ENCODE data around the gene POLDIP3.
"Not testable (repeated sequence)": the region's sequence is repeated elsewhere in the genome, so short reads cannot be mapped to it uniquely, and the experiment has no call there.

The POLDIP3 gene

GRCh38 chr22:42570580-42570979 is 44.1 kb downstream of the POLDIP3 start:
- H2AFZ ChIP-seq (ENCODE audit: low read length); H3K4me1 ChIP-seq (ENCODE audit: insufficient read depth, low read length, poor library complexity, severe bottlenecking); H4K20me1 ChIP-seq (ENCODE audit: insufficient read depth, low read length, poor library complexity, severe bottlenecking); H3K9me3 ChIP-seq (ENCODE audit: insufficient read depth, low read depth, low read length); H3K4me3 ChIP-seq (ENCODE audit: low read length, poor library complexity, severe bottlenecking); H3K79me2 ChIP-seq (ENCODE audit: insufficient read depth, low read length); H3K9ac ChIP-seq (ENCODE audit: low read depth, low read length, poor library complexity, severe bottlenecking); H3F3A ChIP-seq (ENCODE audit: low read depth); H3K9me2 ChIP-seq (replicated peaks; ENCODE audit: low read depth, low read length); H3K27me3 ChIP-seq (ENCODE audit: insufficient read depth, low read length, poor library complexity, severe bottlenecking); H3K36me3 ChIP-seq (ENCODE audit: insufficient read depth, low read length); H3K4me2 ChIP-seq (ENCODE audit: low read depth, low read length, poor library complexity, severe bottlenecking): not testable (repeated sequence)

DNA sequence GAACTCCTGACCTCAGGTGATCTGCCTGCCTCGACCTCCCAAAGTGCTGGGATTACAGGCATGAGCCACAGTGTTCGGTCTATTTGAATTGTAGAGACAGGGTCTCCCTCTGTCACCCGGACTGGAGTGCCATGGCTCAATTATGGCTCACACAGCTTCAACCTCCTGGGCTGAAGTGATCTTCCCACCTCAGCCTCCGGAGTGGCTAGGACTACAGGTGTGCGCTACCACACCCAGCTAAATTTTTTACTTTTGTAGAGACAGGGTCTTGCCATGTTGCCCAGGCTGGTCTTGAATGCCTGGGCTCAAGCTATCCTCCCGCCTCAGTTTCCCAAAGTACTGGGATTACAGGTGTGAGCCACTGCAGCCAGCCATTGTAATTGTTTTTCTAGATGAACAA is 46.7 kb downstream of the POLDIP3 start:
- H3K9me3 ChIP-seq (ENCODE audit: insufficient read depth, low read depth, low read length); H3K9me2 ChIP-seq (replicated peaks; ENCODE audit: low read depth, low read length); H3K4me1 ChIP-seq (ENCODE audit: insufficient read depth, low read length, poor library complexity, severe bottlenecking); H2AFZ ChIP-seq (ENCODE audit: low read length); H3K4me3 ChIP-seq (ENCODE audit: low read length, poor library complexity, severe bottlenecking); H3K9ac ChIP-seq (ENCODE audit: low read depth, low read length, poor library complexity, severe bottlenecking); H3K79me2 ChIP-seq (ENCODE audit: insufficient read depth, low read length); H3F3A ChIP-seq (ENCODE audit: low read depth); H3K27me3 ChIP-seq (ENCODE audit: insufficient read depth, low read length, poor library complexity, severe bottlenecking); H3K4me2 ChIP-seq (ENCODE audit: low read depth, low read length, poor library complexity, severe bottlenecking); H4K20me1 ChIP-seq (ENCODE audit: insufficient read depth, low read length, poor library complexity, severe bottlenecking); H3K36me3 ChIP-seq (ENCODE audit: insufficient read depth, low read length): not testable (repeated sequence)

DNA sequence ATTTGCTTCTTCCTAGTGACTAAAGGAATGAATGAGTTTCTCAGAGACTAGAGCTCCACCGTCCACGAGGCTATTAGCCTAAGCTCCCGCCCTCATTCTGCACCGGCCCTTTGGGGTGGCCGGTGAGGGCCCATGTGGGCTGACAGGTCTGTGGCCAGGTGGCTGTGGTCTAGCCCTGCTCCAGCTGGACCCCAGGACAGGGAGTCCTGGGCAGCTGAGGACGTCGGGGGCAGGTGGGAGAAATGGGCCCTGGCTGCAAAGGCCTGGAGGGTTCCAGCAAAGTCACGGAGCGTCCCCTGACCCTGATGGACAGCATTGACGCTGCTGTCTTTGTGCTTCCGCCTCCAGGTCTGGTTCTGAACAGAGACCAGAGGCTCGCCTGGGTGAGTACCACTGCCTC is 48.7 kb downstream of the POLDIP3 start:
- Histone ChIP-seq H3K79me2 (ENCODE audit: insufficient read depth, low read length) (no peaks in the 10 kb centered on the region), H2AFZ (ENCODE audit: low read length) (no peak overlapping the region), H3K4me2 (ENCODE audit: low read depth, low read length, poor library complexity, severe bottlenecking) (no peak overlapping the region), H3K27me3 (ENCODE audit: insufficient read depth, low read length, poor library complexity, severe bottlenecking) (no peaks in the 10 kb centered on the region), H3K36me3 (ENCODE audit: insufficient read depth, low read length) (no peaks in the 10 kb centered on the region), H3K4me1 (ENCODE audit: insufficient read depth, low read length, poor library complexity, severe bottlenecking) (no peaks in the 10 kb centered on the region), H3K9ac (ENCODE audit: low read depth, low read length, poor library complexity, severe bottlenecking) (no peak overlapping the region), H3K9me3 (ENCODE audit: insufficient read depth, low read depth, low read length) (no peaks in the 10 kb centered on the region), H3K9me2 (replicated peaks; ENCODE audit: low read depth, low read length) (no peaks in the 10 kb centered on the region), H4K20me1 (ENCODE audit: insufficient read depth, low read length, poor library complexity, severe bottlenecking) (no peaks in the 10 kb centered on the region), H3F3A (ENCODE audit: low read depth) (no peaks in the 10 kb centered on the region), H3K4me3 (ENCODE audit: low read length, poor library complexity, severe bottlenecking) (no peak overlapping the region)
- no peak for TF ChIP-seq CTCF (conservative IDR thresholded peaks at IDR 0.05; ENCODE audit: low read length)
- no peak for TF ChIP-seq EZH2phosphoT487 (IDR thresholded peaks at IDR 0.05; ENCODE audit: borderline replicate concordance)

DNA sequence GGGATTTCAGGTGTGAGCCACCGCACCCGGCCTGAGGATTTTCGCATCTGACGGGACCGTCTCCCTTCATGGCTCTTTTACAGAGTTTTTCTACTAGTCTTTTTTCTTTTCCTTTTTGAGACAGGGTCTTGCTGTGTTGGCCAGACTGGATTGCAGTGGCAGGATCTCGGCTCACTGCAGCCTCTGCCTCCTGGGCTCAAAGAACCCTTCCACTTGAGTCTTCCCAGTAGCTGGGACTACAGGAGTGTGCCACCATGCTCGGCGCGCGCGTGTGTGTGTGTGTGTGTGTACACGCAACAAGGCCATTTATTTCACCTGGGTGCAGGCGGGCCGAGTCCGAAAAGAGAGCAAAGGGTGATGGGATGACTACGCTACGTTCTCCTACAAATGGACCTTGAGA is 50.0 kb downstream of the POLDIP3 start:
- no peaks in the 10 kb centered on the region for H3F3A ChIP-seq (ENCODE audit: low read depth)
- no peaks in the 10 kb centered on the region for H3K9me2 ChIP-seq (replicated peaks; ENCODE audit: low read depth, low read length)
- no peaks in the 10 kb centered on the region for H3K9me3 ChIP-seq (ENCODE audit: insufficient read depth, low read depth, low read length)
- no peaks in the 10 kb centered on the region for H3K27me3 ChIP-seq (ENCODE audit: insufficient read depth, low read length, poor library complexity, severe bottlenecking)
- no peak overlapping the region for H3K4me3 ChIP-seq (ENCODE audit: low read length, poor library complexity, severe bottlenecking)
- no peak for TF ChIP-seq CTCF (conservative IDR thresholded peaks at IDR 0.05; ENCODE audit: low read length)
- no peak for TF ChIP-seq EZH2phosphoT487 (IDR thresholded peaks at IDR 0.05; ENCODE audit: borderline replicate concordance)
- H3K36me3 ChIP-seq (ENCODE audit: insufficient read depth, low read length): no peaks in the 10 kb centered on the region
- H2AFZ ChIP-seq (ENCODE audit: low read length): no peak overlapping the region
- no peaks in the 10 kb centered on the region for H4K20me1 ChIP-seq (ENCODE audit: insufficient read depth, low read length, poor library complexity, severe bottlenecking)
- H3K4me1 ChIP-seq (ENCODE audit: insufficient read depth, low read length, poor library complexity, severe bottlenecking): no peaks in the 10 kb centered on the region
- H3K79me2 ChIP-seq (ENCODE audit: insufficient read depth, low read length): no peaks in the 10 kb centered on the region
- no peak overlapping the region for H3K9ac ChIP-seq (ENCODE audit: low read depth, low read length, poor library complexity, severe bottlenecking)
- no peak overlapping the region for H3K4me2 ChIP-seq (ENCODE audit: low read depth, low read length, poor library complexity, severe bottlenecking)

DNA sequence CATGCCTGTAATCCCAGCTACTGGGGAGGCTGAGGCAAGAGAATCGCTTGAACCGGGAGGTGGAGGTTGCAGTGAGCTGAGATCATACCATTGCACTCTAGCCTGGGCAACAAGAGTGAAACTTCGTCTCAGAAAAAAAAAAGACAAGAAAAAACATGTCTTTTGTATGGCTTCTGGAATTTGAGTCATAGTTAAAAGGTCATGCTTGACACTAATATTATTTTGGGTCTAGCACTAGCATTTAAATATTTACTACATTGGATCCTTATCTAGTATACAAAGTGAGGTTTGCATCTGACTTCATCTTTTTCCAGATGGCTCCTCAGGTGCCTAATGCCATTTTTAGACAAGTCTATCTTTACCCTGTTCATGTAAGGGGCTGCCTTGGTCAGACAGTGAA is 50.7 kb downstream of the POLDIP3 start:
- H3K9me2 ChIP-seq (replicated peaks; ENCODE audit: low read depth, low read length); H3K27me3 ChIP-seq (ENCODE audit: insufficient read depth, low read length, poor library complexity, severe bottlenecking); H3K9me3 ChIP-seq (ENCODE audit: insufficient read depth, low read depth, low read length); H3K4me1 ChIP-seq (ENCODE audit: insufficient read depth, low read length, poor library complexity, severe bottlenecking); H3K4me3 ChIP-seq (ENCODE audit: low read length, poor library complexity, severe bottlenecking); H3K79me2 ChIP-seq (ENCODE audit: insufficient read depth, low read length); H3F3A ChIP-seq (ENCODE audit: low read depth); H3K36me3 ChIP-seq (ENCODE audit: insufficient read depth, low read length); H2AFZ ChIP-seq (ENCODE audit: low read length); H3K9ac ChIP-seq (ENCODE audit: low read depth, low read length, poor library complexity, severe bottlenecking); H4K20me1 ChIP-seq (ENCODE audit: insufficient read depth, low read length, poor library complexity, severe bottlenecking); H3K4me2 ChIP-seq (ENCODE audit: low read depth, low read length, poor library complexity, severe bottlenecking): not testable (repeated sequence)

All from Loucy (cell line).